GM12891 (cell line): ENCODE results near the gene ILF3.

Source experiments
- DNase-seq: peaks from one replicate; pipeline ENCODE4 v3.0.0; 2011; ENCODE audit warnings: low spot score; ENCODE audit not compliant: insufficient read length
- FAIRE-seq: peaks from 2 replicates; lab custom pipeline; 2011; peaks lifted over from hg19 to GRCh38; lab: Jason Lieb, UNC
- PAX5 ChIP-seq: IDR thresholded peaks from 2 replicates; pipeline ENCODE4 v1.6.1; 2011; ENCODE audit warnings: low read length, moderate library complexity, mild to moderate bottlenecking; ENCODE audit not compliant: insufficient read depth, severe bottlenecking
- POLR2A ChIP-seq: IDR thresholded peaks from 2 replicates; pipeline ENCODE4 v1.6.1; 2011; ENCODE audit warnings: low read depth, low read length, control low read depth
- POLR2AphosphoS5 ChIP-seq: IDR thresholded peaks from 2 replicates; pipeline ENCODE4 v1.6.1; 2011; ENCODE audit warnings: low read depth, low read length, control low read depth
- POU2F2 ChIP-seq: IDR thresholded peaks from 2 replicates; pipeline ENCODE4 v1.6.1; 2011; ENCODE audit warnings: low read depth, mild to moderate bottlenecking, control low read depth, low read length, moderate library complexity
- SPI1 ChIP-seq: IDR thresholded peaks from 2 replicates; pipeline ENCODE4 v1.6.1; 2011; ENCODE audit warnings: low read depth, low read length, control low read depth
- TAF1 ChIP-seq: IDR thresholded peaks from 2 replicates; pipeline ENCODE4 v1.6.1; 2011; ENCODE audit warnings: low read depth, low read length, control low read depth

ILF3 gene

DNA sequence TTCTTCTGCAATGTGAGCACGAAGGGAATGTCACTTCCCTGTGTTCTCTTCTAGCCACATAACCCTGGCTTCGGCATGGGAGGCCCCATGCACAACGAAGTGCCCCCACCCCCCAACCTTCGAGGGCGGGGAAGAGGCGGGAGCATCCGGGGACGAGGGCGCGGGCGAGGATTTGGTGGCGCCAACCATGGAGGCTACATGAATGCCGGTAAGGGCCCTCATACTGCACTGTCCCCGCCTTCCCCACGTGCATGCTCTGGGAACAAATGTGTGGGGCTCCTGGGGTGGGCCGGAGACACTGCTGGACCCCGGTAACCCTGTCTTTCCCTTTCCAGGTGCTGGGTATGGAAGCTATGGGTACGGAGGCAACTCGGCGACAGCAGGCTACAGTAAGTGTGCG lies 29.4 kb downstream of the ILF3 start:
- no peak for TF ChIP-seq PAX5
- no peak for TF ChIP-seq SPI1
- no peak; the same call in 1 of the 2 replicates for TF ChIP-seq POLR2A
- 0 out of 2 replicates have a peak, but pooled peaks have one; percentile 18 for TF ChIP-seq POU2F2
- no peak; the same call in 1 of the 2 replicates for TF ChIP-seq POLR2AphosphoS5
- TF ChIP-seq TAF1, result no peak
- DNase-seq, result no peak
- FAIRE-seq, result no peak

DNA sequence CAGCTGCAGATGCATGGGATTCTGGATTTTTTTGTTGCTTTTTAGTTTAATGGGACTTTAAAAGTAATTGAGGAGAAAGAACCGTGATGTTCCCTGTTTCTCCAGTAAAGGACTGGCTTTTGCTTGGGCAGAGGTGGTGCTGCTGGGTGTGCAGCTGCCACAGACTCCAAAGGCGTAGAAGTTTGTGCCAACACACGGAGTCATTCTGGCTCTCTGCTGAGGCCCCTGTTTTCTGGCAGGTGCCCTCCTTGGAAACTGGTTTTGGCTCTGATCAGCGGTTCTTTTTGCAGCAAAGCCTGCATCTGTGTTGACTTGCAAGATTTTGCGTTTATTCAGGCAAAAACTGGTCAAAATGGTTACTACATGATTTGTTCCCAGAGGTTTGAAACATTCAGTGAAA lies 31.1 kb downstream of the ILF3 start:
- DNase-seq (no peak), FAIRE-seq (no peak)
- no peak; the same call in 1 of the 2 replicates for TF ChIP-seq POLR2AphosphoS5
- no peak for TF ChIP-seq TAF1
- TF ChIP-seq POU2F2, result no peak
- no peak for TF ChIP-seq SPI1

DNA sequence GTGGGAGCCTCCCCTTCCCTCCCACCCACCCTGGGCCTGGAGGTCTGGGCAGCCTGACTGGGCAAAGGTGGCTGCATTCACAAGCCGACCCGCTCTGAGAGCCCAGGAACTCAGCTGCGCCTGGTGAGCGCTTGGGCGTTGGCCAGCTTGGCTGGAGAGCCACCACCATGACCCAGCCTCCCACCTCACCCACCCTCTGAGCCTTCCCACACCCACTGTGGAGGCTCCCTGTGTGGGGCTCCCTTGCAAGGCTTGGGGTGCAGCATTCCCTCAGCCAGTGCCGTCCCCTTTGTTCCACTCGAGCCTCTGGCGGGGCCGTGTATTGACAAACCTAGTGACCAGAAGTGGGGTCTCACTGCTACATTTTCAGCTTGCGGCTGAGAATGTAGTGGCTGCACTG lies 32.0 kb downstream of the ILF3 start:
- FAIRE-seq (no peak), DNase-seq (no peak)
- TF ChIP-seq POLR2A, result no peak
- TF ChIP-seq POLR2AphosphoS5, result 0 out of 2 replicates have a peak, but pooled peaks have one; percentile 13

DNA sequence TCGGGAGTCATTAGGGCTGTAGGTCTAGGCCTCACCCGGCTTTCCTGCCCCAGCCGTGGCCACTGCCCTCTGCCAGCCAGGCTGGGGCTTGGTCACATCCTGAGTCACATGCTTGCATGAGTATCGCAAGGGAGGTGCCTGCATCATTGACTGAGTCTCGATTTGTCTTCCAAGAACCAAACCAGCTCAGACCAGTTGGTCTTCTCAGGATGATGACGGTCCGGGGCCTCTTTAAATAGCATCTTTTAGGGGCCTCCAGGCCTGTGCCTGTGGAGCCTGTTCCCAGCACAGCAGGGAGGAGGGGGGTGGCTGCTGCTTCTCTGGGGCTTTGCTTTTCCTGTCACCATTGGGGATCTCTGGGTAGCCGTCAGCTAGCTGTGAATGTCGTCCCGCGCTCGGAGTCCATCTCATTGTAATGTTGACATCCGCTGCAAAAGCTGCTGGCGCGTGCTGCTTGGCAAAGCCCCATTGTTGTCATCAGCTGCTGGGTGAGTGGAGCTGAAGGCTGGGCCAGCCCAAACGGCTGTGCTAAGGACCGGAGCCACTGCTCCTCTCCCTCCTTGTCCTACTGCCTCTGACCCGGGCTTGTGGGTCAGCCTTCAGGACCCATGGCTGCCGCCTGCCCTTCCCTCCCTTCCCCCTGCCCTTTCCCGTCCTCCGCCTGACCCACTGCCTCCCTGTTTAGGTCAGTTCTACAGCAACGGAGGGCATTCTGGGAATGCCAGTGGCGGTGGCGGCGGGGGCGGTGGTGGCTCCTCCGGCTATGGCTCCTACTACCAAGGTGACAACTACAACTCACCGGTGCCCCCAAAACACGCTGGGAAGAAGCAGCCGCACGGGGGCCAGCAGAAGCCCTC lies 32.7 kb downstream of the ILF3 start:
- TF ChIP-seq POLR2A, result no peak; the same call in 1 of the 2 replicates
- peak; percentile 76; the same call in 1 of the 2 replicates for TF ChIP-seq POLR2AphosphoS5
- DNase-seq (no peak), FAIRE-seq (no peak)

DNA sequence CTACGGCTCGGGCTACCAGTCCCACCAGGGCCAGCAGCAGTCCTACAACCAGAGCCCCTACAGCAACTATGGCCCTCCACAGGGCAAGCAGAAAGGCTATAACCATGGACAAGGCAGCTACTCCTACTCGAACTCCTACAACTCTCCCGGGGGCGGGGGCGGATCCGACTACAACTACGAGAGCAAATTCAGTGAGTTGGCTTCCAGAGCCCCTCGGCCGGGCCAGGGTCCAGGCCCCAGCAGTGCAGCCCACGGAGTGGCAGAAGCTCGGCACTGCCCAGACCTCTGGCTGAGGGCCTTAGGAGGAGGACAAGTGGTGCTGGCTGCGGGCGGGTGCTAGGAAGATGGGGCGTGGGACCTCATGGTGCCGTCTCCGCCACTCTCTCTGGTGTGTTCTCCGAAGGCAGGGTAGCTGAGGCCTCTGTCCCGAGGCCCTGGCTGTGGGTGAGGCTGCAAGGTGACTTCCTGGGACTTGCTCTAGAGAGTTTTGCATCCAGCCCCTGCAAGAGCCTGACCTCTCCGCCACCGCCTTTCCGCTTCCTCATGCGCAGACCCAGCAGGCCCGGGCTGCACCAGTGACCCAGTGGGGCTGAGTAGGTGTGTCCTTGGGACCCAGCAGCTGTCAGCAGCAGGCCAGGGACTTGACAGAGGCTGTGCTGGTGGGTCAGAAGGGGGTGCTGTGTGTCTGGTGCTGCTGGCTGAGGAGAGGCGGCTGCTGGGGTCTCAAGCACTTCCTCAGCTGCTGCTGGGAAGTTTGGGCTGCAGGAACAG lies 33.6 kb downstream of the ILF3 start:
- FAIRE-seq, result no peak
- no peak for DNase-seq
- TF ChIP-seq SPI1 (no peak), POLR2AphosphoS5 (peak; percentile 82), TAF1 (no peak), POU2F2 (no peak), POLR2A (no peak; the same call in none of the 2 replicates)

DNA sequence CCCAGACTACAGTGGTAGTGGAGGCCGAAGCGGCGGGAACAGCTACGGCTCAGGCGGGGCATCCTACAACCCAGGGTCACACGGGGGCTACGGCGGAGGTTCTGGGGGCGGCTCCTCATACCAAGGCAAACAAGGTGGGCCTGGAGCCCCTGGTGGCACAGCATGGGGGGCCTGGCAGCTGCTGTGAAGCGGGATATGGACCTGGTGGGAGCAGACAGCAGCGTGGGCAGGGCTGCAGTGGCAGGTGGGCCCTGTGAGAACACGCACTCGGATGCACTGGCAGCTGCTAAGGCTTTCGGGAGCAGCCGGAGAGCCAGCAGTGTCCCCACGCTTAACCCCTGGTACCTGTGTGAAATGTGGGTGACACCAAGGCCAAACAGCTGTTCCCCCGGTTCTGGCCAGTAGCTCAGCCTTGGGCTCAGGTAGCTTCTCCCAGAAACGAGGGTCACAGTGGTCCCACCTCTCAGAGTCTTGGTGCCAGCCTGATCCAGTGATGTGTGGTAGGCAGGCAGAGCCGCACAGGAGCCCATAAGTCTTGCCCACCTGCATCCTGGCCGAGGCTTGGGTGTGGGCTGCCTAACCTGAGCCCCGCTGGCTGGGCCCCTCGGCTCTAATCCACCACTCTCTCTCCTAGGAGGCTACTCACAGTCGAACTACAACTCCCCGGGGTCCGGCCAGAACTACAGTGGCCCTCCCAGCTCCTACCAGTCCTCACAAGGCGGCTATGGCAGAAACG lies 34.6 kb downstream of the ILF3 start:
- no peak for DNase-seq
- no peak for FAIRE-seq
- no peak for TF ChIP-seq TAF1
- no peak for TF ChIP-seq SPI1
- TF ChIP-seq POLR2AphosphoS5, result peak; percentile 58
- TF ChIP-seq POLR2A, result peak; percentile 30; the same call in 1 of the 2 replicates
- no peak for TF ChIP-seq POU2F2
- TF ChIP-seq PAX5, result no peak

DNA sequence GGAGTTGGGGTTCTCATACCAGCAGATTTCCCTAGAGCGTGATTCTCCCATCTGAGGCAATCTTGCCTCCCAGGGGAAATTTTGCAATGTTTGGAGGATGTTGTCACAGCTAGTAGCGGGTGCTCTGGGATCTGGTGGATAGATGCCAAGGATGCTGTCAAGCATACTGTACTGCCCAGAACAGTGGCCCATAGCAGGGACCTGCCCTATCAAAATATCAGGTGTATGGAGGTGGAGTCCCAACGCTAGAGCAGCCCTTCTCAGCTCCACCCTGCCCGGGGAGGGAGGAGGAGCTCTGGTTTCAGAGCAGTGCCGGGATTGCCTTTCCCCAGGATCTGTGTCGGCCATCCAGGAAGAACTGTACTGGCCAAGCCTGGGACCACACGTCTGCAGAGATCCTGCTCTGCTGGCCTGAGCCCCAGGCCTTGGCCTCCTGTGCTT lies 36.2 kb downstream of the ILF3 start:
- FAIRE-seq, result no peak
- TF ChIP-seq POLR2AphosphoS5 (no peak; the same call in 1 of the 2 replicates), SPI1 (no peak), POLR2A (no peak), PAX5 (no peak), TAF1 (no peak), POU2F2 (no peak)
- DNase-seq, result no peak

DNA sequence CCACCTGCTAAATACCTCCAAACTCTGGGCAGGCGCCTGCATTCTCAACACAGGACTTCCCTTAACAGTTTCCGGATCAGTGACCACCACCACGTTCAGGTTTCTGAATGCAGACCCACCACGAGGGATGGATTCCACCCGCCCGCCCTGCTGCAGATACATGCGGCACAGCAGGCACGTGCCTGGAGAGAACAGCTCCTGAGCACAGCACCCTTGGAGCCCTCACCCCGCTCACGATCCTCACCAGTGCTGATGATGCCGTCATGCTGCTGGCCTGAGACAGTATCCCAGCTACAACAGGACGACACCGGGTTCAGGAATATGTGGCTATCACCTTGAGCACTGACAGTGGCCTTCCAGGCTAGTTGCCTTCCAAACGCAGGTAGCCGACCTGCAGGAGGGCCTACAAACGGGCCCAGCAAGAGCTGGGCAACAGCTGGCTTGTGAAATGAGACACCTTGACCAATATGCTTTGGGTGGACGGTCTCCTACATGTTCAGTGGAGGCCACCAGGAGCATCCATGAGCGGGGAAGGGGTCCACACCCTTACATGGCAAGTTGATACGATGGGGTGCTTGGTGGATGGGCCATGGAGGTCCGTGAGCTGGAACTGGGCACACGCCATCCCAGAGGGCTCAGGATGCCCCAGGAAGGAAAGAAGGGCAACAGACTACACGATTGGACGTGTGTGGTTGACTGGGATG lies 37.2 kb downstream of the ILF3 start:
- no peak for FAIRE-seq
- no peak for DNase-seq
- TF ChIP-seq TAF1 (no peak), PAX5 (no peak), POU2F2 (no peak), SPI1 (no peak), POLR2AphosphoS5 (no peak; the same call in 1 of the 2 replicates), POLR2A (no peak)

DNA sequence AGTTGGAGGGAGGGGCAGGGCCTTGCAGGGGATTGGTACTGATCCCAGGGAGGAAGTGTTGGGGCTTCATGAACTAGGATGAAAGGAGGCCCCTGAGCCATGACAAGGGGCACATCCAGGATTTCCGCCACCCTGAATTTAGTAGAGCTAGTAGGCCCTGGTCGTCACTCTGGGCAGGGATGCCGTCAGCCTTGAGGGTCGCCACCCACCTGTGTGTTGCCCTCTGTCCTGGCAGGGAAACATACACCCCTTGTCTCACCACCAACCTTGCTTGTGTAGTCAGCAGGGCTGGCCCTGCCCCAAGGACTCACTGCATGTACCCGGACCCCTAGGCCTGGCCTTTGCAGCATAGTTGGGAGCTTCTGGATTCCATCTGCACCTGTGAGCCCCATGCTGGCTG lies 37.7 kb downstream of the ILF3 start:
- TF ChIP-seq SPI1, result no peak
- TF ChIP-seq POLR2AphosphoS5, result peak; percentile 77
- no peak for TF ChIP-seq POU2F2
- peak; percentile 60; the same call in 1 of the 2 replicates for TF ChIP-seq POLR2A
- DNase-seq, result no peak
- no peak for FAIRE-seq
